NB4 (cell line): Measurements from ENCODE around the gene TMEM69.

Experiments used
- MYC ChIP-seq: IDR thresholded peaks from 2 replicates; pipeline ENCODE4 v1.6.1; 2011; ENCODE audit warnings: low read depth, low read length
- TF ChIP-seq, protein P1 (sequence below): IDR thresholded peaks from one replicate; pipeline ENCODE4 v1.5.1; 2012; ENCODE audit warnings: low read depth, low read length
- TF ChIP-seq, protein P2 (sequence below): IDR thresholded peaks from 2 replicates; pipeline ENCODE4 v1.6.1; 2011; ENCODE audit warnings: low read depth, low read length

DNA sequence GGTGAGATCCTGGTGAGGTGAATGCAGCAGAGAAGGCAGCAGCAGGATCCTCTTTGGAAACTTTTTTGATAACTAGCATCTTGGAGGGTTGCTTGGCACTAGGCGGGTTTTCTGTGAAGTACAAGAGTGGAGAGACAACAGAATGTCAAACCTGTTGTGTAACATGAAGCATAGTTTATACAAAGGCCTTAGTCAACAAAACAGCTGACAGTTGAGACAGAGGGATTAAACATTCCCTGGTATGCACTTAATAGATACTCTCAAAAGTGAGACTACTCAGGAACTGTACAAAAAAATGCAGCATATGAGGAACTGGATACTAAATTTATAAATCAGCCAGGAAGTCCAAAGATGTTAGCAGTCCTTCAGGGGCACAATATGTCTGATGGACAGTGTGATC, 47.7 kb upstream of the TMEM69 start:
- TF ChIP-seq, protein P1, sequence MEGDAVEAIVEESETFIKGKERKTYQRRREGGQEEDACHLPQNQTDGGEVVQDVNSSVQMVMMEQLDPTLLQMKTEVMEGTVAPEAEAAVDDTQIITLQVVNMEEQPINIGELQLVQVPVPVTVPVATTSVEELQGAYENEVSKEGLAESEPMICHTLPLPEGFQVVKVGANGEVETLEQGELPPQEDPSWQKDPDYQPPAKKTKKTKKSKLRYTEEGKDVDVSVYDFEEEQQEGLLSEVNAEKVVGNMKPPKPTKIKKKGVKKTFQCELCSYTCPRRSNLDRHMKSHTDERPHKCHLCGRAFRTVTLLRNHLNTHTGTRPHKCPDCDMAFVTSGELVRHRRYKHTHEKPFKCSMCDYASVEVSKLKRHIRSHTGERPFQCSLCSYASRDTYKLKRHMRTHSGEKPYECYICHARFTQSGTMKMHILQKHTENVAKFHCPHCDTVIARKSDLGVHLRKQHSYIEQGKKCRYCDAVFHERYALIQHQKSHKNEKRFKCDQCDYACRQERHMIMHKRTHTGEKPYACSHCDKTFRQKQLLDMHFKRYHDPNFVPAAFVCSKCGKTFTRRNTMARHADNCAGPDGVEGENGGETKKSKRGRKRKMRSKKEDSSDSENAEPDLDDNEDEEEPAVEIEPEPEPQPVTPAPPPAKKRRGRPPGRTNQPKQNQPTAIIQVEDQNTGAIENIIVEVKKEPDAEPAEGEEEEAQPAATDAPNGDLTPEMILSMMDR: no peak
- no peak for TF ChIP-seq MYC
- TF ChIP-seq, protein P2, sequence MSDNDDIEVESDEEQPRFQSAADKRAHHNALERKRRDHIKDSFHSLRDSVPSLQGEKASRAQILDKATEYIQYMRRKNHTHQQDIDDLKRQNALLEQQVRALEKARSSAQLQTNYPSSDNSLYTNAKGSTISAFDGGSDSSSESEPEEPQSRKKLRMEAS: no peak
